T-helper 1 cell treated with Interleukin-12 subunit alpha and Interleukin-12 subunit beta and Interleukin-4 antibody, amounts not matched to agents 30 μg/mL and 1 μg/mL, for 36 hours (primary cell): ENCODE data around the gene KDM3B.
"Not testable (repeated sequence)": the region's sequence is repeated elsewhere in the genome, so short reads cannot be mapped to it uniquely, and the experiment has no call there.

ENCODE experiments used
- H3K27ac Mint-ChIP-seq: one replicate; pipeline ENCODE4 v1.8.0; 2021; ENCODE audit warnings: mild to moderate bottlenecking, mixed read lengths
- H3K27me3 Mint-ChIP-seq: one replicate; pipeline ENCODE4 v1.8.0; 2021; ENCODE audit warnings: low read depth, mixed read lengths
- H3K36me3 Mint-ChIP-seq: one replicate; pipeline ENCODE4 v1.8.0; 2021; ENCODE audit warnings: low read depth, mixed read lengths
- H3K4me1 Mint-ChIP-seq: one replicate; pipeline ENCODE4 v1.8.0; 2021; ENCODE audit warnings: low read depth, mixed read lengths
- H3K4me3 Mint-ChIP-seq: one replicate; pipeline ENCODE4 v1.8.0; 2021; ENCODE audit warnings: mild to moderate bottlenecking, moderate library complexity, mixed read lengths
- H3K9me3 Mint-ChIP-seq: one replicate; pipeline ENCODE4 v1.8.0; 2021; ENCODE audit warnings: mixed read lengths

Gene KDM3B

DNA sequence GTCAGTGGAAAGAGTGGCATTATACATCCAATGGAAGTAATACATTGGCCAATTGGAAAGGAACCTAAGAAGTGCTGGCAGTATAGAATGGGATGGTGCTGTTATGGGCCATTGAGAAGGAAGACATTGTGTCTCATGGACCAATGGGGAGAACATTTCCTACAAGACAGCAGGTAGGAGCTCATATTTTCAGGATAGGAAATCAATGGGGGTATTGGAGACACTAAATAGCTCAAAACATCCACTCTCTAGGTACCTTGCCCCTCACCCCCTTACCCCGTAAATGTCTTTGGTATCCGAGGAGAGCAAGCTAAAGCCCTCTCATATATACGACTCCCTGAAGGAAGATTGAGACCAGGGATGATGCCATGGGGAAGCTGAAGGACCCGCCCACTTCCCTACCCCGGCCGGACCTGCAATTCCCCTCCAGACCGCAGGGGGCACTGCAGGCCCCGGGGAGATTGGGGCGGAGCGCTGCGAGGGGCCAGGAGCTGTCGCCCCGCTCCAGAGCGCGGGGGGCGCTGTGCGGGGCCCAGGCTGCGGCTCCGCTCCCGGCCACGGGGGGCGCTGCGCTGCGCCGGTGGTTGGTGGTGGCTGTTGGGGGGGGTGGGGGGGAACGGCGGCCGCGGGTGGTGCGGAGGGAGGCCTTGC is at the start of gene KDM3B:
Gene KDM3B (plus strand): TSS at position 615 of the 651 bp plus-strand sequence. CDS start 111 bp downstream, outside the sequence.
- Mint-ChIP-seq H3K9me3 (peaks cover 13% of the 10 kb centered on the region), H3K36me3 (peaks cover 22% of the 10 kb centered on the region), H3K27ac (peak within 1 kb of the TSS; percentile 93), H3K27me3 (no peaks in the 10 kb centered on the region), H3K4me3 (peak within 1 kb of the TSS; percentile 96), H3K4me1 (peaks cover 36% of the 10 kb centered on the region)

DNA sequence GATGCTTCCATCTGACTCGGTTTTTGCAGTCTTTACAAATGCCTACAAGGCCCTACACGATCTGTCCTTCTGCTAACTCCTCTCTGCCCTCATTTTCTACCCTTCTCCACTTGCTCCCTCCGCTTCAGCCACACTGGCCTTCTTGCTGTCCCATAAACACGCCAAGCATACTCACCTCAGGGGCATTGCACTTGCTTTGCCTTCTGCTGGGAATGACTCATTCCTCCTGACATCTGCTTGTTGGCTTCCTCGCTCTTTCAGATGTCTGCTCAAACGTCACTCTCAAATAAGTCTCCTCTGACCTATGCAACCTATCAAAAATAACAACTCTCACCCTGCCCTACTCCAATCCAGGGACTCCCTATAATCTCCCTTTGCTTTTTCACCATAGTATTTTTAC is 49.1 kb upstream of the KDM3B start:
- H3K4me3 Mint-ChIP-seq, result no peak overlapping the region
- no peak overlapping the region for H3K27ac Mint-ChIP-seq
- no peaks in the 10 kb centered on the region for H3K27me3 Mint-ChIP-seq
- no peaks in the 10 kb centered on the region for H3K9me3 Mint-ChIP-seq
- no peaks in the 10 kb centered on the region for H3K4me1 Mint-ChIP-seq
- peaks cover 9% of the 10 kb centered on the region for H3K36me3 Mint-ChIP-seq

DNA sequence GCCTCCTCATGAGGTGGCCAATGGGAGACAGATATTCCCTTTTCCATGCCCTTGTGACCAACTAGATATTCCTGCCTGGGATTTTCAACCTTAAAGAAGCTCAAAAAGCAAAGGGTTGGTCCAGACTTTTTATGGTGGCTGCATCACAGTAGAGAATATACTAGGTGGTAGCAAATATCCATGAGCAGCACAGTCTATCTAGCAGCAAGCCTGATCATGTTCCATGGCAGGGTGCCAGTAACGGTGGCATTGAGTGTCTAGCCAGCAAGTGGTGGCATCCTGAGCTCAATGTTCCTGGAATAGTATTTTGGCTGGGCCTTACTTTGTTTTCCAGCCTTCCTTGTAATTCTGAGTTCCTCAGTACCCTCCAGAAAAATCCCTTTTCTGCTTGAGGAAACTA is 46.7 kb upstream of the KDM3B start:
- Mint-ChIP-seq H3K4me3 (no peak overlapping the region), H3K27me3 (no peaks in the 10 kb centered on the region), H3K27ac (no peak overlapping the region), H3K4me1 (no peaks in the 10 kb centered on the region), H3K36me3 (peaks cover 5% of the 10 kb centered on the region), H3K9me3 (no peaks in the 10 kb centered on the region)

GRCh38 chr5:138315751-138316278 is 36.7 kb upstream of the KDM3B start:
- H3K36me3 Mint-ChIP-seq, result peaks cover 12% of the 10 kb centered on the region

GRCh38 chr5:138316355-138316754 is 36.1 kb upstream of the KDM3B start:
- no peaks in the 10 kb centered on the region for H3K9me3 Mint-ChIP-seq
- no peaks in the 10 kb centered on the region for H3K27me3 Mint-ChIP-seq
- H3K36me3 Mint-ChIP-seq, result peaks cover 12% of the 10 kb centered on the region
- no peaks in the 10 kb centered on the region for H3K4me1 Mint-ChIP-seq
- no peak overlapping the region for H3K27ac Mint-ChIP-seq
- no peak overlapping the region for H3K4me3 Mint-ChIP-seq

More at GRCh38 chr5:138315751-138316278, 36.7 kb upstream of the KDM3B start:
- no peak overlapping the region for H3K4me3 Mint-ChIP-seq
- no peaks in the 10 kb centered on the region for H3K9me3 Mint-ChIP-seq
- H3K27me3 Mint-ChIP-seq, result no peaks in the 10 kb centered on the region
- H3K4me1 Mint-ChIP-seq, result no peaks in the 10 kb centered on the region
- H3K27ac Mint-ChIP-seq, result no peak overlapping the region

DNA sequence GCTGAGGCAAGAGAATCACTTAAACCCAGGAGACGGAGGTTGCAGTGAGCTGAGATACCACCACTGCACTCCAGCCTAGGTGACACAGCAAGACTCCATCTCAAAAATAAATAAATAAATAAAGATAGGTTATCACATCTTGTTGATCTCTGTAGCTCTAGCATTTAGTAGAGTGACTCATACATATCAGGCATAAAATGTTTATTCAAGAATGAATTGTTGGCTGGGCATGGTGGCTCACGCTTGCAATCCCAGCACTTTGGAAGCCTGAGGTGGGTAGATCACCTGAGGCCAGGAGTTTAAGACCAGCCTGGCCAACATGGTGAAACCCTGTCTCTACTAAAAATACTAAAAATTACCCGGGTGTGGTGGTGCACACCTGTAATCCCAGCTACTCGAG is 34.3 kb upstream of the KDM3B start:
- not testable (repeated sequence) for H3K27ac Mint-ChIP-seq, H3K4me3 Mint-ChIP-seq, H3K36me3 Mint-ChIP-seq, H3K9me3 Mint-ChIP-seq, H3K4me1 Mint-ChIP-seq, H3K27me3 Mint-ChIP-seq

DNA sequence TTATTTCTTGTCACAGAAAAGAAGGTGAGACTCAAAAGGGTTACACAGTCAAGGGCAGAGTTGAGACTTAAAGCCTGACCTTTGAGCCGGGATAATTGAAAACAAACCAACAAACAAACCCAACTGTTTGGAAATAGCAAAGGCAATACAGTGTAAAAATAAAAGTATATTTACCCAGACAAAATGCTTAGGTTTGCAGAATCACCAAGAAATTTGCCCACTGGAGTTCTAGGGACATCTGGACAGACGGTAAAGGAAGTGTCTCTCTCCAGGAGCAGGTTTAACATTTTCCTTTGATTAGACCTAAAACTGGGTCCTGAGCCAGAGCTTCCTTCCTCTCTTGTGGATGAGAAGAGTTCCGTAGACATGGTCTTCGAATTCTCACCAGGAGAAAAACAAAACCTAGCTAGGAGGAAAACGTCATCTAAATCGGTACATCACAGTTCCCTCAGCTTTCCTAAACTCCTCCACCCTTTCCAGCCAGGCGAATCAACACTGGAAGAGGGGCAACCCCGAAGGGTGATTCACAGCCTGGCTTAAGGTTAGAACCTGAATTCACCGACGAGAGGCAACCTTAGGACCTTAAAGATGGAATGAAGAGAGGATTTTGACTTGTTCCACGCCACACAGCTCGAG is 21.6 kb upstream of the KDM3B start:
- Mint-ChIP-seq H3K27me3 (no peaks in the 10 kb centered on the region), H3K4me3 (peak overlapping the region; percentile 84), H3K27ac (peak overlapping the region; percentile 81), H3K4me1 (peaks cover 23% of the 10 kb centered on the region), H3K9me3 (no peaks in the 10 kb centered on the region), H3K36me3 (peaks cover 5% of the 10 kb centered on the region)

GRCh38 chr5:138331449-138332368 is 20.8 kb upstream of the KDM3B start, which contains the start of gene CDC25C:
CDC25C (minus strand) TSS chr5:138331804; CDS start chr5:138331180, 624 bp downstream.
- peaks cover 23% of the 10 kb centered on the region for H3K4me1 Mint-ChIP-seq
- no peaks in the 10 kb centered on the region for H3K27me3 Mint-ChIP-seq
- H3K9me3 Mint-ChIP-seq, result no peaks in the 10 kb centered on the region
- peak within 1 kb of the TSS; percentile 84 for H3K4me3 Mint-ChIP-seq
- peaks cover 5% of the 10 kb centered on the region for H3K36me3 Mint-ChIP-seq
- H3K27ac Mint-ChIP-seq, result peak within 1 kb of the TSS; percentile 81

- peak overlapping the region; percentile 31 for H3K27ac Mint-ChIP-seq
- H3K4me3 Mint-ChIP-seq, result peak overlapping the region; percentile 30
Observed at GRCh38 chr5:138334867-138335447, 17.5 kb upstream of the KDM3B start.

GRCh38 chr5:138336952-138337684 is 15.4 kb upstream of the KDM3B start:
- Mint-ChIP-seq H3K36me3 (peaks cover 13% of the 10 kb centered on the region), H3K4me1 (peaks cover 40% of the 10 kb centered on the region), H3K27me3 (no peaks in the 10 kb centered on the region), H3K27ac (peak overlapping the region; percentile 98), H3K9me3 (no peaks in the 10 kb centered on the region), H3K4me3 (peak overlapping the region; percentile 89)

More at GRCh38 chr5:138334867-138335447, 17.5 kb upstream of the KDM3B start:
- H3K36me3 Mint-ChIP-seq, result peaks cover 2% of the 10 kb centered on the region
- H3K9me3 Mint-ChIP-seq, result no peaks in the 10 kb centered on the region
- peaks cover 40% of the 10 kb centered on the region for H3K4me1 Mint-ChIP-seq
- H3K27me3 Mint-ChIP-seq, result no peaks in the 10 kb centered on the region

DNA sequence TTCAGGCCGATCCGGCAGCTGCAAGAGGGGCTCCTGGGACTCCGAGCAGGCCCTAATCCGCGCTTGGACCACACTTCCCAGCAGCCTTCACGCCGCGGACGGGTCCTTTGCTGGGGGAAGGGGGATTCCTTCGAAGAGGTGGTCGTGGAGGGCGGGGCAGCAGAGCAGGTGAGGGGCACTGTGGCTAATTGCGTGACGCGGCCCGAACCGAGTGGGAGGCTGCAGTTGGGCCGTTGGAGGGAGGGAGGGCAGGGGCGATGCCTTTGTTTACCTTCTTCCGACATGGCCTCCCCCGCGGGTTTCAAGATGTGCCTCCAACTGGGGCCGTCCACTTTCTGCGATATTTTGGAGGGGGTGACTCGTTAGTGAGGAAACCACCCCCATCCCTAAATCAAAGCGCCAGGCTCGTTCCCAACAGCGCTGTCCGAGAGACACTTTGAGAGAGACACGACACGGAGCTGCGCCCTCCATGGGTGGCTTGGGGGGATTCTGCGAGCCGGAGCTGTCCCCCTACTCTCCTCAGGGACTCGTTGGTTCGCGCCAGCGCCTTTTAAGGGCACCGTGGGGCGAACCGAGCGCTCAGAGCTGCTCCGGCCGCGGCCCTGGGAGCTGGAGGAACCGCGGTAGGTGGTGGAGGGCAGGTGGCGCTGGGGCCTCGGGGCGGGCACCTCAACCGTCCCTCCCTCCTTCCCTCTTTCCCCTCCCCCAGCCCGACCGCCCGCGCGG is 14.6 kb upstream of the KDM3B start, which contains the start of gene FAM53C:
Gene FAM53C (plus strand): TSS at position 582 of the 726 bp plus-strand sequence. CDS start 3,070 bp downstream, outside the sequence.
- Mint-ChIP-seq H3K36me3 (peaks cover 13% of the 10 kb centered on the region), H3K4me3 (peak within 1 kb of the TSS; percentile 96), H3K27ac (peak within 1 kb of the TSS; percentile 98), H3K9me3 (no peaks in the 10 kb centered on the region), H3K27me3 (no peaks in the 10 kb centered on the region), H3K4me1 (peaks cover 39% of the 10 kb centered on the region)

DNA sequence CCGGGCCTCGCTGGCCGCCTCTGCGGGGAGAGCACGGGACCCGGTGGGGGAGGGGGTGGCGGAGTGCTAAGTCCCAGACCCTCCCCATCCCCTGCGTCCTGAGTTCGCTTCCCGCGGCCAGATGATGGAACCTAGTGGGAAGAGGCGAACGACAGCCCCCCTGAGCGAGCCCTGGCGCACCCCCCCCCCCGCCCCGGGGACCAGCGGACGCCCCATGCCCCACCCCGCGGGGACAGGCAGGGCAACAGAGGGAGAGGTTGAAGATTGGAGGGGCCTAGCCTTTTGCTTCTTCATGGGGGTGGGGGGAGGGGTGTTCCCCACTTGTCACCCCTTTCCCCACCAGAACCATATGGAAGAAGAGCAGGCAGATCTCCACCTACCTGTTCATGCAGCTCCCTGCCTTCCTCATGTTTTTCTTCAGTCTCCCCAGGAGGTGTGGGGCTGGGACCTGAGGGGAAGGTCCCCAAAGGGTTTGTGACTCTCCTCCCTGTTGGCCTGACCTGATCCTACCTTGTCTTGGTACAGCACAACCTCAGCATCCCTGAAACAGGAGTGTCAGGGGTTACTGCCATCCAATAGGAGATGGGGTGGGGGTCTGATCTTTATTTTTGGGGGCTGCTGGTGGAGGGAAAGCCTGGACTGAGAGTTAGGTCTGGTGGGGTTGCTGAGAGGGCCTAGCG is 13.9 kb upstream of the KDM3B start:
- H3K4me3 Mint-ChIP-seq, result peak overlapping the region; percentile 96
- peak overlapping the region; percentile 68 for H3K27ac Mint-ChIP-seq
- H3K4me1 Mint-ChIP-seq, result peaks cover 41% of the 10 kb centered on the region
- H3K27me3 Mint-ChIP-seq, result no peaks in the 10 kb centered on the region
- H3K36me3 Mint-ChIP-seq, result peaks cover 16% of the 10 kb centered on the region
- H3K9me3 Mint-ChIP-seq, result no peaks in the 10 kb centered on the region
